Fibroblast of mammary gland (primary cell): ENCODE results near the gene KCNQ1OT1.

Source experiments
- DNase-seq: peaks from one replicate; pipeline ENCODE4 v3.0.0-alpha.2; 2010; ENCODE audit warnings: low read depth
- H3K4me3 ChIP-seq: 2 replicates; pipeline ENCODE4 v1.5.1; 2011; ENCODE audit warnings: low read depth, mild to moderate bottlenecking, low read length, moderate library complexity; ENCODE audit not compliant: control insufficient read depth
- CTCF ChIP-seq: conservative IDR thresholded peaks from 2 replicates; pipeline ENCODE4 v1.5.1; 2011; ENCODE audit warnings: low read depth, low read length, inconsistent platforms; ENCODE audit not compliant: control insufficient read depth, insufficient read depth

KCNQ1OT1 gene

GRCh38 chr11:2699531-2700414, at the start of gene KCNQ1OT1:
TSS of gene KCNQ1OT1 (minus strand) at chr11:2699994.
- H3K4me3 ChIP-seq: peak within 1 kb of the TSS; percentile 76
- DNase-seq: peak; percentile 89
- TF ChIP-seq CTCF: no peak

- H3K4me3 ChIP-seq: no peak overlapping the region
- no peak for TF ChIP-seq CTCF
- no peak for DNase-seq
Measured at GRCh38 chr11:2748814-2749554, 49.2 kb upstream of the KCNQ1OT1 start.

- no peak for TF ChIP-seq CTCF
- no peak for DNase-seq
- no peak overlapping the region for H3K4me3 ChIP-seq
Measured at GRCh38 chr11:2748061-2748813, 48.4 kb upstream of the KCNQ1OT1 start.

GRCh38 chr11:2747248-2748027, 47.6 kb upstream of the KCNQ1OT1 start:
- TF ChIP-seq CTCF: no peak
- no peak for DNase-seq
- no peak overlapping the region for H3K4me3 ChIP-seq

- H3K4me3 ChIP-seq: no peak overlapping the region
- DNase-seq: no peak
- no peak for TF ChIP-seq CTCF
Measured at GRCh38 chr11:2746401-2747247, 46.8 kb upstream of the KCNQ1OT1 start.
